NCI-H1694 treated with DMSO at 0.1 percent for 48 hours (cell line): ENCODE data around the gene PTPN3.
"Not testable (repeated sequence)": the region's sequence is repeated elsewhere in the genome, so short reads cannot be mapped to it uniquely, and the experiment has no call there.

ENCODE experiments used
- DNase-seq: peaks from one replicate; lab custom pipeline; 2025; lab: John Stamatoyannopoulos, UW

The PTPN3 gene

GRCh38 chr9:109401169-109401989 is 96.7 kb downstream of the PTPN3 start:
- peak; percentile 33 for DNase-seq

GRCh38 chr9:109399258-109399767 is 98.8 kb downstream of the PTPN3 start:
- peak; percentile 67 for DNase-seq

GRCh38 chr9:109391176-109391575 is 106.9 kb downstream of the PTPN3 start:
- no peak for DNase-seq

GRCh38 chr9:109387856-109388255 is 110.3 kb downstream of the PTPN3 start:
- no peak for DNase-seq

DNA sequence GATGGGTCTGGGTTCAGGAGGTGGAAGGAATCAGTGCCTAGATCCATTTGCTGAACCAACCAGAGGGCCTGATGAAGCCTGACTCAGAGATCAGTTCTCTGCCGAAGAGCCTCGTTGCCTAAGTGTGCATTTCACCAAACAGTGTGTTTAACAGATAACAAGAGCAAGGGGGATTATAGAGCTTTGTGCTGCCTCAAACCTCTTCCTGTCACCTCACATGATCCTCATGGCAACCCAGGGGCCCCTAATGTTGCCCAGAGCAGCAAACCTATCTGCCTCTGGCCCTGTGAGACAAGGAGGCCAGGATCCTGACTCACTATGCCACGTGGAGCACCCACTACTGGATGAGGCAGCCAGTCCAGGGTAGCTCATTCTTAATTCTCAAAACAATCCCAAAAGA is 110.9 kb downstream of the PTPN3 start:
- DNase-seq = no peak

DNA sequence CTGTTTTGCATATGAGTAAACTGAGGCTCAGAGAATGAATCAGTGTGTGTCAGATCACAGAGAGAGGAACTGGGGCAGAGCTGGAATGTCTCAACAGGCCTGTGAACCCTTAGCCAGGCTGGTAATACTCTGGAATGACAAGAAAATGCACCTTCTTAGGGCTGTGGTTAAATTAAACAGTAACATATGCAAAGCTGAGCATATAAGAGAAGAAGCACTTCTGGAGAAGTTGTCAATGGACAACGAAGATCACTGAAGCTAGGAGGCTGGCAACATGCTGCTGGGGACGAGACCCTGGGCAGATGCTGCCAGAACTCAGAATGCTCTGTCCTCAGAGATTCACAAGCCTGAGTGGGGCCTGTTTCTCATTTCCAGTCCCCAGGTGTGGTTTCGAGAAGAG is 112.6 kb downstream of the PTPN3 start:
- no peak for DNase-seq

DNA sequence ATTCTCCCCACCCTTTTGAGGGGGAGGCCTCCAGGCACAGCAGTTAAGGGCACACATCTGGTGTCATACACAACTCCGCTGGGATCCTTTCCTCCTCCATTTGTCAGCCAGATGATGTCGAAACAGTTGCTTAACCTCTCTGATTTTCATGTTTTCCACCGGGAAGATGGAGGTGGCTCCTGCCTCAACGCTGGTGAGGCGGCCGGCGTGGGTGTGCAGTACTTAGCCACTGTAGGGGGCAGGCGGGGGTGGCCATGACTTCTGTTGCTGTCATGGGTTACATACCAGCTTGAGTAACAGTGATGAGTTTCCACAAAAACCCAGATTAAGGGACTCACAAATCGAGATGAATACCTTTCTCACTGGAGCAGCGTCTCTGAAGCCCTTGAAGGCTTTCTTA is 114.2 kb downstream of the PTPN3 start:
- DNase-seq = no peak

DNA sequence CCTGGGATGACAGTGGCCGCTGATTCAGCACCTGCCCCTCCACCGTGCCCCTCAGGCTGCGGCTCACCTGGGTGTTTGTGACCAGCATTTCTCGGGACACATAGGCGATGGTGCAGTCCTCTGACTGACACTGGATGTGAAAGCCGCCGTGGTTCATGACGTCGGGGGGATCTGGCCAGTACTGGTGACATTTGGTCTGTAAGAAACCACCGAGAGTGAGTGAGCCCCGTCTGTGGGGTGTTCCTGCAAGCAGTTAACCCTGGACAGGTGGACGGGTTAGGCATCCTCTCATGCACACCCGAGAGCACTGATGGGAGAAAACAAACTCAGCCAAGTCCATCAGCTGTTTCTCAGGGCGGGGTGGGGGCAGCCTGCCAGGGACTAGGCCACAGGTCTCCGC is 114.8 kb downstream of the PTPN3 start:
- no peak for DNase-seq

DNA sequence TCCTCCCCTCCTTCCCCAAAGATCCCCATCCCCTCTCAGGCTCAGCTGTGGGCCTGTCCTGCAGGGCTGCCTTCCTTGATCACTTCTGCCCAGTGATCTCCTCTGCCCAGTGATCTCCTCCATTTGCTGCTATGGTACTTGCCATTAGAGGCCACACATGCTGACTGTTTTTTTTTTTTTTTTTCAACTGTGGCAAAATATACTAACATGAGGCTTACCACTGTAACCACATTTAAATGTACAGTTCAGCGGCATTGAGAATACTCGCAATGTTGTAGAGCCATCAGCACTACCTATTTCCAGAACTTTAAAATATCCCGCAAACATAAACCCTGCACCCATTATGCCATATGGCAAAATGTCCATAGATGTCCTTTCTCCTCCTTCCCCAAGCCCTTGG is 115.5 kb downstream of the PTPN3 start:
- no peak for DNase-seq

GRCh38 chr9:109382182-109382581 is 115.9 kb downstream of the PTPN3 start:
- no peak for DNase-seq

DNA sequence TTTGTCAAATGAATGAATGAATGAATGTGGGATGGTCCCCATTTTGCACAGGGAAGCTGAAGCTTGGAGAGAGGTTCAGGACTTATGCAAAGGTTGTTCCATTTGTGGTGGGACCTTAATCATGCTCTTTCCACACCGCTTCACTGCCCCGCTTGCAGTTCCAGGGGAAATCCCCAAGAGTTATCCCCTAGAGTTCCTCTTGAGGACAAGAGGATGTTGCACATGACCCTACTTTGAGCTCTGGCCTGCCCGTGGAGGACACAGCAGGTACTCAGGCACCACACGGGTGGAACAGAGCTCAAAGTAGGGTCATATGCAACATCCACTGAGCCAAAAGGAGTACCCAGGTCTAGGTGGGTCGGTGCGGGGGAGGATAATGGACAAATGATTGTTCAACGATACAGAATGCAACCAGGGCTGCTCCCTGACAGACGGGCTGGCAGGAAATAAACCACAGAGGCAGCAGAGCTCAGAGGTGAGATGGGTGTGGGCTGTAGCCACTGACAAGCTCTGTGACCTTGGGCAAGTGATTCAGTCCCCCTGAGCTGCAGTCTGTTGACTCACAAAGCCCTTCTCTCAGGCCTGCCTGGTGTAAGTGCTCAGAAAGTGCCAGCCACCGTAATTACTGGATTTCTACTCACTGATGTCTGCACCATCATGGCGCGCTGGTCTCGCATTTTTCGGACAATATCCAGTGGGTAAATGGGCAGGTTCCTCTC is 116.9 kb downstream of the PTPN3 start:
- DNase-seq = no peak

GRCh38 chr9:109379513-109379912 is 118.6 kb downstream of the PTPN3 start:
- DNase-seq = no peak

DNA sequence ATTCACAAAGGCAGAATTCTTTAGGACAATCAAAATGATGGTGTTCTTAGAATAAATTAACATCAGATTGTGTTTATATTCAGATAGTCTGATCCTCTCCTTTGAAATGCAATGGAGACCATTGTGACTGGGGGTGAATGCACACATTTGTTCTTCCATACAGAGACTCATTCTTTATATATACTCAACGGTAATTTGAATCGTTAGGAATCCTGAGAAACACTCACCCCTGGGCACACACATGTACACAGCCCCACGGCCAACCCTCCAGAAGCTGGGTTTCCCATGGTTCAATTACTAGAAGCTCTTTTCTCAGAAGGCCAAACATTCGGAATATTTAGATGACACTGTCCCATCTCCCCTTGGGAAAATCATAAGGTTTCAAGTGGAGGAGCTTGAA is 119.8 kb downstream of the PTPN3 start:
- no peak for DNase-seq

DNA sequence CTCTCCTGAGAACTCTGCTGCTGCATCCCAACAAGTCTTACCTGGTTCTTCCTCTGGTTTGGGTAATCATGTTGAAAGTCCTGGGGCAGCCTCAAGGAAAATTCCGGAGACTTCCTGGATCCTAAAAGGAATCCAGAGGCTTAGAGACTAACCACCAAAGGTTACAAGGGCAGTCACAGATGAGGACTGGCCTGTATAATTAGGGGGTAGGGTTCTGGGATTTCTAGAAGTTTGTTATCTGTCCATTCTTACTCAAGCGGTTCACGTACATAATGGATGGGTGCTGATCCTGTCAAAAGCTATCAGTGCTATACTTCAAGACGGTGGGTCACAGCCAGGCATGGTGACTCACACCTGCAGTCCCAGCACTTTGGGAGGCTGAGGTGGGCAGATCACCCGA is 125.9 kb downstream of the PTPN3 start:
- no peak for DNase-seq

DNA sequence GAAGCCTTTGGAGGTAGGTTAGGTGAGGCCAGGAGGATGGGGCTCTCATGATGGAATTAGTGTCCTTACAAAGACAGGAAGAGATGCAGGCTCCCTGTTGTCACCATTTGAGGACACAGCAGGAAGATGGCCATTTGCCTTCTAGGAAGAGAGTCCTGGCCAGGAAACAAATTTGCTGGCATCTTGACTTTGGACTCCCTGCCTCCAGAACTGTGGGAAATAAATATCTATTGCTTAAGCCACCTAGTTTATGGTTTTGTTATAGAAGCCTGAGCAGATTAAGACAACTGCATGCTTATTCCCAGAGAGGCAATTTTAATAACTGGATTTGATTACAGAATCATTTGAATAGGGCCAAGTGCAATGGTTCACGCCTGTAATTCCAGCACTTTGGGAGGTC is 126.7 kb downstream of the PTPN3 start:
- DNase-seq = no peak

DNA sequence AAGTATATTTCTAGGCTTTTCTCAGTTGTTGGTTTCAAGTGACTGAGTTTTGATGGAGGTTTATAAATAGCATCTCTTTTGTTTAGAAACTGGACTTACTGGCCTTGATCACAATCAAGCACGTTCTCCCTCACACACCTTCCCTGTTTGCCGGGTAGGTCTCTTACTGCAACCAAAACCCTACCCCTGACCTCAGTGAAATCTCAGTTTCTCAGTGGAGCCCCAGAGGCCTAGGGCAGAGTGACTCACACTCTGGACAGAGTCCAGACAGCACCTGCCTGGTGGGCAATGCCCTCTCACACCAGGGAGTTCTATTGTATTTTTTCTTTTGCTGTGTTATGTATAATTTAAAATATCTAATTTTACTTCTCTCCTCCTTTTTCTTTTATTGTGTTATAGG is 128.8 kb downstream of the PTPN3 start:
- no peak for DNase-seq

GRCh38 chr9:109360771-109361170 is 137.3 kb downstream of the PTPN3 start:
- no peak for DNase-seq

DNA sequence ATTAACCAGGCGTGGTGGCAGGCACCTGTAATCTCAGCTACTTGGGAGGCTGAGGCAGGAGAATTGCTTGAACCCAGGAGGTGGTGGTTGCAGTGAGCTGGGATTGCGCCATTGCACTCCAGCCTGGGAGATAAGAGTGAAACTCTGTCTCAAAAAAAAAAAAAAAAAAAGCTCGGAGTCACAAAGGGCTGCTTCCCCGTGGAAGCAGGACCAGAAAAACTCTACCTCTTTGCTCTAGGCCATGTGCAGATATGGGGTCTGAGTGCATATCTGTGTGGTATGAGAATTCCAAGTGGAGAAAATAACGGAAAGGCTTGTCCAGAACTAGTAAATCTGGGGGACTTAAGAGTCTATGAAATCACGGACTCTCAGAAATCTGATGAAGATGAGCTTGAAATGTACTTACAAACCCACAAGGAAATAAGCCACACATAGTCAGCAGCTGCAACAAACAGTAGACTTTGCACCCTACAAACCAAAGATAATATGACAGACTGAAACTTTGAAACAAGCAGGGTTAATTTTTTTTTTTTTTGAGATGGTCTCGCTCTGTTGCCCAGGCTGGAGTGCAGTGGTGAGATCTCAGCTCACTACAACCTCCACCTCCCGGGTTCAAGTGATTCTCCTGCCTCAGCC is 139.0 kb downstream of the PTPN3 start:
- DNase-seq = not testable (repeated sequence)

DNA sequence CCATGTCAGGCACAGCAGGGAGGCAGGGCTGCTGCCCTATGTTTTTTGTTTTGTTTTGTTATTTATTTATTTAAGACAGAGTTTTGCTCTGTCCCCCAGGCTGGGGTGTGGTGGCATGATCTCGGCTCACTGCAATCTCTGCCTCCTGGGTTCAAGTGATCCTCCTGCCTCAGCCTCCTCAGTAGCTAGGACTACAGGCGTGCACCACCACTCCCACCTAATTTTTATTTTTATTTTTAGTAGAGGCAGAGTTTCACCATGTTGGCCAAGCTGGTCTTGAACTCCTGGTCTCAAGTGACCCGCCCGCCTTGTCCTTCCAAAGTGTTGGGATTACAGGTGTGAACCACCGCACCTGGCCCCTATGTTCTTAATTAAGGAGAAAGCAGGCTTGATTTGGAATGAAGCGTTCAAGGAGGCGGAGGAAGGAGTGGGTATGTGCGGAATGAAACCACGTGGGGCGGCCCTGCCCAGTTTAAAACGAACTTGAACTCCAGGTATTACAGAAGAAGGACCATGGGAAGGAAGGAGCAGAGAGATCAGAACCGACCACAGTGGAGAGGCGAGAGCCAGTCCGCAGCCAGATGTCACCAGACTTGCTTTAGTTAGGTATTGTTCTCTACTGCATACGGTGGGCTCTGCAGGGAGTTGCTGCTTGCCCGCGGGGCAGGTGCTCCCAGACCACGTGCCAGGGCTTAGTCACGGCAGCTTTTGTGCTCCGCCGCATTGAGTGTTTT is 142.4 kb downstream of the PTPN3 start:
- DNase-seq = no peak

- no peak for DNase-seq
Observed at GRCh38 chr9:109354190-109354589, 143.9 kb downstream of the PTPN3 start.

DNA sequence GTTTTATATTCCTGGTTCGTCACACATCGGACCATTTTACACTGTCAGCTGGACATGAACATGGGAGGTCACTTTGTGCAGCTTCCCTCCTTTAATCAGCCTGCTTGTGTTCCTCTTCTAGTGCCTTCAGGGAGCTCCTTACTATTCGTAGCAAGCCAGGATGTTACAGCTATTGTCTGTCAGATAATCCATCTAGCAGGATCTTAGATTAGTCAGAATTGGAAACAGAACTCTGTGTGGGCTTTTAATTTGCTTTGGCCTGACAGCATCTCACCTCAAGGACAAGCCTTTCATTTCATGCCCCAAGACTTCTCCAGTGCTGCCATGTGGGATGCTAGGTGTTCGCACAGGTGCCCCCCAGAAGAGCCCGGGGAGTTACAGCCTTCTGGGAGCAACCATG is 147.1 kb downstream of the PTPN3 start:
- no peak for DNase-seq

DNA sequence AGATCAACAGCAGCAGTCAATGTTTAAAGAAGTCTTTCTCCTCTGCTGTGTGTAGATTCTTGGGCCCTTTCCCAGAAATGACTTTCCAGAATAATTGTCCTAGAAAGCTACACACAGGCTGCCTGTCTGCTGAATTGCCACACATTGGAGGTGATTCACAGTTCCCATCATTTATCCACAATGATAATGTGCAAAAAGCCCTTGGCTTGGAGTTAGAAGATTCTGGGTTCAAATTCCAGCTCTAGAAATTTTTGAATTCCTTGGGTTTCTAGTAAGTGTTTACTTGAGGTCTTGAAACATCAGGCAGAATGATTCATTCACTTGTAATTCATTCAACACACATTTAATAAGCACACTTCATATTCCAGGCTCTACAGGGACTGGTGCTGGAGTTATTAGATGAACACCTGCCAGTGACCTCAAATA is 148.7 kb downstream of the PTPN3 start:
- no peak for DNase-seq
